GM13976 (cell line): ENCODE data around the gene MRPL44.

Source experiments
- DNase-seq: peaks from one replicate; pipeline ENCODE4 v3.0.0; 2012; ENCODE audit warnings: low spot score
- in situ Hi-C: fragments of 300-500 bp; cut with MboI; formaldehyde crosslinking; loops from one replicate; pipeline ENCODE4 v1.12.0; 2022; ENCODE audit warnings: low sequenced_read_pairs, mixed read lengths, inconsistent platforms; ENCODE audit not compliant: unreplicated experiment
- TF ChIP-seq, protein P1 (sequence below): IDR thresholded peaks from 2 replicates; pipeline ENCODE4 v1.5.1; 2012; ENCODE audit warnings: borderline replicate concordance, mild to moderate bottlenecking; ENCODE audit not compliant: insufficient read depth; ENCODE audit errors: extremely low read depth, missing control alignments, control extremely low read depth

The MRPL44 gene

DNA sequence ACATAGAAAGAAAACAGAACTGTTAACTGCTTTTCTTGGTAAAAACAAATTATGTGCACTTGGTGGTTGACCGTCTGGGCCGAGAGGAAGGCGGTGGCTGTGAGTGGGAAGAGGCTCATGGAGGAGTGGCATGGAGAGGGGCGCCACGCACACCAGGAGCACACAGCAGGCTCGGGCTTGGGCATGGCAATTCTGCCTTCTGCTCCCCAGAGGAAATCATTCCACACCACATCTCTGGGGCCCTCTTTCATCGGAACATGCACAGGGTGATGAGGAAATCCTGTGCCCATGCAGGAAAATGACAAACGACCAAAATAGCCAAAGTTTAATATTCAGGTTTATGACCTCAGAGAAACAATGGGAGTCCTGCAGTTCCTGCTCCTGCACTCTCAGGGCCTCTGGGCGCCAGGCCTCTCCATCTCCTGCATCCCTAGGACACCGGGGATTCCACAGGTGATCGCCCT lies 38.6 kb upstream of the MRPL44 start:
- TF ChIP-seq, protein P1, sequence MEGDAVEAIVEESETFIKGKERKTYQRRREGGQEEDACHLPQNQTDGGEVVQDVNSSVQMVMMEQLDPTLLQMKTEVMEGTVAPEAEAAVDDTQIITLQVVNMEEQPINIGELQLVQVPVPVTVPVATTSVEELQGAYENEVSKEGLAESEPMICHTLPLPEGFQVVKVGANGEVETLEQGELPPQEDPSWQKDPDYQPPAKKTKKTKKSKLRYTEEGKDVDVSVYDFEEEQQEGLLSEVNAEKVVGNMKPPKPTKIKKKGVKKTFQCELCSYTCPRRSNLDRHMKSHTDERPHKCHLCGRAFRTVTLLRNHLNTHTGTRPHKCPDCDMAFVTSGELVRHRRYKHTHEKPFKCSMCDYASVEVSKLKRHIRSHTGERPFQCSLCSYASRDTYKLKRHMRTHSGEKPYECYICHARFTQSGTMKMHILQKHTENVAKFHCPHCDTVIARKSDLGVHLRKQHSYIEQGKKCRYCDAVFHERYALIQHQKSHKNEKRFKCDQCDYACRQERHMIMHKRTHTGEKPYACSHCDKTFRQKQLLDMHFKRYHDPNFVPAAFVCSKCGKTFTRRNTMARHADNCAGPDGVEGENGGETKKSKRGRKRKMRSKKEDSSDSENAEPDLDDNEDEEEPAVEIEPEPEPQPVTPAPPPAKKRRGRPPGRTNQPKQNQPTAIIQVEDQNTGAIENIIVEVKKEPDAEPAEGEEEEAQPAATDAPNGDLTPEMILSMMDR: no peak
- DNase-seq: no peak
- in situ Hi-C loops: no loop called here

DNA sequence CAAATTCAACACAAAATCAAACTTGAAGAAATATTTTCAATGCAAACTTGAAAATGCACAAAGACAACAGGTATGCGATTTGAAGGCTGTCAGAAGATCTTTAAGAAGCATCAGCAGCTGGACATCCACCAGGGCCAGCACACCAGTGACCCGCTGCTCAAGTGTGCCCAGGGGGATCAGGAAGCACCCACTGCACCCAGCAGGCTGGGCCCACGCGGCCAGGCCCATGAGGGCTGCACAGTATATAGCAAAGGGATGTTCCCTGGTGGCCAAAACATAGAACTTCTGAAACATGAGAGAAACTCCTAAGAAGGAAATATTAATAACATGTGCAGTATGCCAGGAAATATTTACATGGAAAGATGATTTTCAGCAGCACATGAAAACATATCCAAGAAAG lies 37.2 kb upstream of the MRPL44 start:
- in situ Hi-C loops: no loop called here
- TF ChIP-seq, protein P1: no peak
- DNase-seq: peak; percentile 17

DNA sequence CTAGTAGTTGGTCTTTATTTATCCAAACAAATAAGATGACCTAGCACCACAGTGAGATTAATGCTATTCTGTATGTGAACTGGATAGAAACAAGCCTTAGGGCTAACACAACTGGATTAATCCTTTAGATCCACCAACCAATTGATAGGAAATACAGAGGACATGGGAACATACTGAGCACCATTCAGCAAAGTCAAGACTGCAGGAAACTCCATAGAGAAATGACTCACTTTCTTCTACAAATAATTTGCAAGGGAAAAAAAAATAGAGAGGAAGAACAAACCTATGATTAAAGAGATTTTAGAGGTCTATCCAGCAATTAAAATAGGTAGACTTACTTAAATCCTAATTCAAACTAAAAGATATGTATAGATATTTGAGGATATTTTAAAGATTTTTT lies 36.1 kb upstream of the MRPL44 start:
- TF ChIP-seq, protein P1: no peak
- no peak for DNase-seq
- in situ Hi-C loops: no loop called here

DNA sequence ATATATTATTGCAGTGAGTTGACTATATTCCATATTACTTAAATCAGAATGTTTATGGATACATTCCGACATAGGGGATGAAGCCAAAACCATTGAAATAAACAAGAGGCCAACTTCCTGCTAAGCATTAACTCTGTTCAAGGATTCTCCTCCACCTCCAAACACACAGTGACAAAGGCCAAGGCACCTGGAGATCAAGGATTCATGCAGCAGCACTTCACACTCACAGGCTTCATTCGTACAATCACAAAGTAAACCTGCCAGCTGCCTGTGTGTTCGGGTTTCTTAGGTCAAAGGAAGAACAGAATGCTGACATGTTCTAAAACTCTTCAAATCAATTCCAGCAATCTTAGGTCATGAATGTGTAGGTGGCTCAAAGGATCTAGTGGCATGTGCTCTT lies 35.0 kb upstream of the MRPL44 start:
- in situ Hi-C loops: no loop called here

DNA sequence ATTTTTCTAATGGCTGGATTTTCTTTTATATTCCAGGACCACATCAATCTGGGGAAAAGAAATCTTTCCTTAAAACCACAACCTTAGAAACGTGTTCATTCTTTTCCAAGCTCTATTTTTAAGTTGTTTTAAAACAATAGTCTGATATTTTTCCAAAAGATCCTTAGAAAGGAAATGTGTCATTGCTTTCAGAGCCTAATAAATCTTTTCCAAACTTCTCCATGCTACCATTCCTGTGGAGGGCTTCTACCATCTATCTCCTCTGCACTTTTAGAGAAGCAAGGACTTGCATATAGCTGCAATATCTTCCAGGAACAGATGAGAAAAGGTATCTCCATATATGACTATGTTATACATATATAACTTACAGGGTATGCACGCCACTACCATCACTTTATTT lies 33.3 kb upstream of the MRPL44 start:
- in situ Hi-C loops: no loop called here
- no peak for DNase-seq
- TF ChIP-seq, protein P1: no peak

More for the DNA sequence above, 35.0 kb upstream of the MRPL44 start:
- TF ChIP-seq, protein P1: no peak
- no peak for DNase-seq

DNA sequence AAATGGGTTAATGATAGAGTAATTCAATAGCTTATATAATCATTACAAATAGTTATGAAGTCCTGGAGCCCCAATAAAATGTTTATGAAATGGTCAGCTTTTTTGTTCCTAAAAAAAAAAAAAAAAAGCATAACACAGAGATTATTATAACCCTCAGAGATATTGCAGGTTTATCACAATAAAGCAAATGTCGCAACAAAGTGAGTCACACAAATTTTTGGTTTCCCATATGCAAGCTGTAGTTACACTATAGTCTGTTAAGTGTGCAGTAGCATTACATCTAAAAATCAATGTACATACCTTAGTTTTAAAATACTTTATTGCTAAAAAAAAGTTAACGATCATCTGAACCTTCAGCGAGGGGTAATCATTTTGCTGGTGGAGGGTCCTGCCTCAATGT lies 32.2 kb upstream of the MRPL44 start:
- TF ChIP-seq, protein P1: no peak
- in situ Hi-C loops: no loop called here
- DNase-seq: no peak
